ENCODE measurements around the gene NEDD4.
A peak's percentile ranks its signal among the peaks of the same experiment; 100 is the strongest.

The NEDD4 gene

DNA sequence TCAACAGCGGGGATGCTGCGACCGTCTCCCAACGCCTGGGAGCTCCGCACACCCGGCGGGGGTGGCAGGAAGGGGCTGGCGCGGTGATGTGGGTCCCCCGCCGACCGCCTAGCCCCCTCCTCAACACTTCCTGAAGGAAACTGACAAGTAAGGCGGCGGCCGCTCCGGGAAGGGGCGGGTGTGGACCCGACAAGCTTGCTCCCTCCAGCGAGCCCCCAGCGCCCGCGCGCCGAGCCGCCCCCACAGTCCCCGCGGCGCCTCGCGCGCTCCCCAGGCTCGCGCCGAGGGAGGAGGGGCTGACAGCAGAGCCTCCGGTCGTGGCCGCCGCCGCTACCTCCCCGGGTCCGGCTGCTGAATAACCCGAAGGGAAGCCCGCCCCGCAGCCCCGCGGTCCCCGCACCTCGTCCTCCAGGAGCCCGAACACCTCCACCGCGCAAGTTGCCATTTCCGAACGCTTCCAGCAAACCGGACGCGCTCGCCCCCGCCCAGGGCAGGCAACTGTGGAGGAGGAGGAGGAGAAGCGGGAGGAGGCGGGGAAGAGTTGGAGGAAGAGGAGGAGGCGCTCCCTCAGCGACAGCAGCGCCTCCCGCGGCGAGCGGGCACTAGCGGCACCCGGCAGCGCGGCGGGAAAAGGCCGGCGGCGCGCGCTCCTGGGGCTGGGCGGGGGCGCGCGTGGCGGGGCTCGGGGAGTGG is at the start of gene NEDD4:
TSS of gene NEDD4 (minus strand) at position 502 of the 693 bp plus-strand sequence. CDS start at position 445, 57 bp downstream.
- Histone ChIP-seq H3K4me3 (ENCODE audit: severe bottlenecking) (peak within 1 kb of the TSS; percentile 78), H3K27me3 (ENCODE audit: insufficient read depth, poor library complexity, severe bottlenecking) (no peaks in the 10 kb centered on the region)

DNA sequence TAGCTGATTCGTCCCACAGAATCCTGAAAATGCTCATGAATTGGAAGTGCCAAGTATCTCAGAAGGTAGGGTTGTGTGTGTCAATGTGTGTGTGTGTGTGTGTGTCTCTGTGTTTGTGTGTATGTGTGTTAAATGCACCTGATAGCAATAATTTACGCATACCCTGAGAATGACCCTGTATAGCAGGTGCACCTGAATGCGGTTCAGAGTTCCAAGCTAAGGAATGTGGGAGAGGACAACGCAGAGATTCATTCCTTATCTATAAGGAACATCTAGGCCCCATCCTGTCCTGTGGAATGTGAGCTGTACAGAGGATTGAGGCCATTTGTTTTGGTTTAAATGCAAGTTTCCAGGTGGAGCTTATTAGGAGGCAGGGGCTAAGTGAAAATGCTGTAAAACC is 49.1 kb upstream of the NEDD4 start:
- H3K27ac ChIP-seq (ENCODE audit: poor library complexity, severe bottlenecking): peak overlapping the region; percentile 91
- H3K9me3 ChIP-seq (ENCODE audit: severe bottlenecking): no peaks in the 10 kb centered on the region
- TF ChIP-seq, protein P1, sequence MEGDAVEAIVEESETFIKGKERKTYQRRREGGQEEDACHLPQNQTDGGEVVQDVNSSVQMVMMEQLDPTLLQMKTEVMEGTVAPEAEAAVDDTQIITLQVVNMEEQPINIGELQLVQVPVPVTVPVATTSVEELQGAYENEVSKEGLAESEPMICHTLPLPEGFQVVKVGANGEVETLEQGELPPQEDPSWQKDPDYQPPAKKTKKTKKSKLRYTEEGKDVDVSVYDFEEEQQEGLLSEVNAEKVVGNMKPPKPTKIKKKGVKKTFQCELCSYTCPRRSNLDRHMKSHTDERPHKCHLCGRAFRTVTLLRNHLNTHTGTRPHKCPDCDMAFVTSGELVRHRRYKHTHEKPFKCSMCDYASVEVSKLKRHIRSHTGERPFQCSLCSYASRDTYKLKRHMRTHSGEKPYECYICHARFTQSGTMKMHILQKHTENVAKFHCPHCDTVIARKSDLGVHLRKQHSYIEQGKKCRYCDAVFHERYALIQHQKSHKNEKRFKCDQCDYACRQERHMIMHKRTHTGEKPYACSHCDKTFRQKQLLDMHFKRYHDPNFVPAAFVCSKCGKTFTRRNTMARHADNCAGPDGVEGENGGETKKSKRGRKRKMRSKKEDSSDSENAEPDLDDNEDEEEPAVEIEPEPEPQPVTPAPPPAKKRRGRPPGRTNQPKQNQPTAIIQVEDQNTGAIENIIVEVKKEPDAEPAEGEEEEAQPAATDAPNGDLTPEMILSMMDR (IDR thresholded peaks at IDR 0.05; ENCODE audit: poor library complexity, severe bottlenecking): no peak
- H3K27me3 ChIP-seq (ENCODE audit: insufficient read depth, poor library complexity, severe bottlenecking): no peaks in the 10 kb centered on the region
- H3K4me1 ChIP-seq (ENCODE audit: insufficient read depth, poor library complexity, severe bottlenecking): peaks cover 91% of the 10 kb centered on the region
- peaks cover 7% of the 10 kb centered on the region for H3K36me3 ChIP-seq (ENCODE audit: low read depth)
- no peak overlapping the region for H3K4me3 ChIP-seq (ENCODE audit: severe bottlenecking)
- peak; percentile 26; the same call in 2 of the 3 replicates for ATAC-seq (ENCODE audit: low read depth)
- no peak for DNase-seq (ENCODE audit: low spot score)

More for the DNA sequence above, at the start of gene NEDD4:
- ATAC-seq (ENCODE audit: low read depth): peak; percentile 85
- peak; percentile 97 for DNase-seq (ENCODE audit: low spot score)
- Histone ChIP-seq H3K4me1 (ENCODE audit: insufficient read depth, poor library complexity, severe bottlenecking) (peaks cover 25% of the 10 kb centered on the region), H3K27ac (ENCODE audit: poor library complexity, severe bottlenecking) (peak within 1 kb of the TSS; percentile 84), H3K9me3 (ENCODE audit: severe bottlenecking) (no peaks in the 10 kb centered on the region), H3K36me3 (ENCODE audit: low read depth) (0 out of 2 replicates have a peak, but pooled peaks cover 8% of the 10 kb centered on the region)
- TF ChIP-seq, protein P1 (IDR thresholded peaks at IDR 0.05; ENCODE audit: poor library complexity, severe bottlenecking): peak; percentile 95

DNA sequence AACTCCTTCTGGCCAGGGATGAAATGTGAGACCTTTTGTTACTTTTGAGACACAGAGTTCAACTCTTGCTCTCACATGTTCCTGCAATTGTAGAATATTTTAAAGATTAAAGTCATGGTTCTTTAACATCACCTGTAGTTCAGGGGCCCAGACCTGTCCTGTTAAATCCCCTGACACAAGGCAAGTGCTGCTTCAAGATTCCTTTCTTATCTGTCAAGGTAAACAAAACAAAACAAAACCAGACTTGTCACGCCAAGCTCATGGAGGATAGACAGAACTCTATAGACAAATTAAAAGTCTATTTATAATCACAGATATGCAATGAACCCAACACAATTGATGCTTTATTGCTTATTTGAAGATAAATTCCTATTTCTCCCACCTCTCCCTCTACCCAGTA is 48.6 kb upstream of the NEDD4 start:
- Histone ChIP-seq H3K9me3 (ENCODE audit: severe bottlenecking) (no peaks in the 10 kb centered on the region), H3K4me1 (ENCODE audit: insufficient read depth, poor library complexity, severe bottlenecking) (peaks cover 91% of the 10 kb centered on the region), H3K27ac (ENCODE audit: poor library complexity, severe bottlenecking) (peak overlapping the region; percentile 91), H3K27me3 (ENCODE audit: insufficient read depth, poor library complexity, severe bottlenecking) (no peaks in the 10 kb centered on the region), H3K36me3 (ENCODE audit: low read depth) (peaks cover 7% of the 10 kb centered on the region), H3K4me3 (ENCODE audit: severe bottlenecking) (no peak overlapping the region)
- TF ChIP-seq, protein P1 (IDR thresholded peaks at IDR 0.05; ENCODE audit: poor library complexity, severe bottlenecking): no peak
- peak; percentile 63 for ATAC-seq (ENCODE audit: low read depth)
- no peak for DNase-seq (ENCODE audit: low spot score)

DNA sequence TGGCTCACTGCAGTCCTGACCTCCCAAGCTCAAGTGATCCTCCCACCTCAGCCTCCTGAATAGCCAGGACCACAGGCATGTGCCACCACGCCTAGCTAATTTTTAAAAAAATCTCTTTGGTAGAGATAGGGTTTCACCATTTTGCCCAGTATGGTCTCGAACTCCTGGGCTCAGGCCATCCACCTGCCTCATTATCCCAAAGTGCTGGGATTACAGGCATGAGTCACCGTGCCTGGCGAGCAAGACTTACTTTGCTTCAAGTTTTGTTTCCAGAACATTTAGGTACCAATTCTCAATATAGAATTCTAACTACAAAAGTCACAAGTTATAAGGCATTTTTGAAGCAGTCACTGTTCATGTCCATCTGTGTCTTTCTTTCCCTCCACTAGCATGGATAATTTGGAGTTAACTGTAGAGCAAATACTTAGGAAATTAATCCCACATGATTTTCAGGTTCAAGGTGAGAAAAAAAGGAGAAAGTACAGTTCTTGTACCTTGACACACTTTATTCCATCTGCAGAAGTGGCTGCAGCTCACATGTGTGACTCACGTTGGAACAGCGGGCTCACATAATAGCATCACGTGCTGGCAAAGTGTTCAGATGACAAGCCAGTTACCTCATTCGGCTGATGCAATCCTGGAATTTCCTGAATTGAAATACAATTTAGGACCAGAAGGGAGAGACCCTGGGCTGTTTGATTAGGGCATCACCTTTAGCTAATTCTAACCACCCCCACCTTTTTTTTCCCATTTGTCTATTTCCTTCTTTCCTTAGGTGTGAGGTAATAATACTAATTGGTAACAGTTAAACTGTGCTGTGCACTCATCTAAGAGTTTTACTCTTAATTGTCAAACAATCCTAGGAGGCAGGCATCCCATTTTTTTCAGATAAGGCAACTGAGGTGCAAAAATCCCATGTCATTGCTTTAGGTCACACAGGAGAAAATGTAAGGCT is 46.9 kb upstream of the NEDD4 start:
- H3K4me3 ChIP-seq (ENCODE audit: severe bottlenecking): no peak overlapping the region
- peak overlapping the region; percentile 91 for H3K27ac ChIP-seq (ENCODE audit: poor library complexity, severe bottlenecking)
- peaks cover 85% of the 10 kb centered on the region for H3K4me1 ChIP-seq (ENCODE audit: insufficient read depth, poor library complexity, severe bottlenecking)
- H3K9me3 ChIP-seq (ENCODE audit: severe bottlenecking): no peaks in the 10 kb centered on the region
- peak; percentile 70 for ATAC-seq (ENCODE audit: low read depth)
- no peaks in the 10 kb centered on the region for H3K27me3 ChIP-seq (ENCODE audit: insufficient read depth, poor library complexity, severe bottlenecking)
- TF ChIP-seq, protein P1 (IDR thresholded peaks at IDR 0.05; ENCODE audit: poor library complexity, severe bottlenecking): peak; percentile 14
- DNase-seq (ENCODE audit: low spot score): peak; percentile 95
- H3K36me3 ChIP-seq (ENCODE audit: low read depth): peaks cover 7% of the 10 kb centered on the region

All from RWPE2 (cell line).